ENCODE data around the gene KCTD13.

GRCh38 chr16:29907973-29908372 is 18.1 kb downstream of the KCTD13 start:
- TF ChIP-seq CTCF (IDR thresholded peaks at IDR 0.05; ENCODE audit: borderline replicate concordance, extremely low read depth, low read length, poor library complexity, severe bottlenecking) (no peak), EZH2 (IDR thresholded peaks at IDR 0.05; ENCODE audit: borderline replicate concordance, low read depth, low read length, severe bottlenecking) (no peak)

Measured in DND-41 (cell line).